AG09319 (cell line): Measurements from ENCODE around the gene SELENBP1.

Source experiments
- DNase-seq: peaks from one replicate; pipeline ENCODE4 v3.0.0-alpha.2; 2010; ENCODE audit warnings: low read depth; ENCODE audit errors: extremely low read depth
- CTCF ChIP-seq: IDR thresholded peaks from 2 replicates; pipeline ENCODE4 v1.5.1; 2011; ENCODE audit warnings: low read depth, mild to moderate bottlenecking, inconsistent platforms, low read length, moderate library complexity

The SELENBP1 gene

GRCh38 chr1:151372058-151372934, at the start of gene SELENBP1:
SELENBP1 (minus strand) TSS chr1:151372705; CDS start chr1:151372641, 64 bp downstream.
- no peak for TF ChIP-seq CTCF
- peak; percentile 62 for DNase-seq

DNA sequence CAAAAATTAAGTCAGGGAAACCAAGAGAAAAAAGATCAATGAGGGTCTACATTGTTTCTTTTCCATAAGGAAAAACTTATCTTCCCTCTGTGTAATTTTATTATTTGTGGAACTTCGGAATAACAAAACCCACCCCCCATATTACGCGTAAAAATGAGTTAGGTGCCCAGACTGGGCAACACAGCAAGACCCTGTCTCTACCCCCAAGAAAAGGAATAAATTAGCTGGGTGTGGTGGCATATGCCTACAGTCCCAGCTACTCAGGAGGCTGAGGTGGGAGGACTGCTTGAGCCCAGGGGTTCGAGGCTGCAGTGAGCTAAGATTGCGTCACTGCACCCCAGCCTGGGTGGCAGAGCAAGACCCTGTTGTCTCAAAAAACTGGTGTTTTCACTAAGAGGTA, 47.3 kb upstream of the SELENBP1 start:
- DNase-seq: no peak
- no peak for TF ChIP-seq CTCF

DNA sequence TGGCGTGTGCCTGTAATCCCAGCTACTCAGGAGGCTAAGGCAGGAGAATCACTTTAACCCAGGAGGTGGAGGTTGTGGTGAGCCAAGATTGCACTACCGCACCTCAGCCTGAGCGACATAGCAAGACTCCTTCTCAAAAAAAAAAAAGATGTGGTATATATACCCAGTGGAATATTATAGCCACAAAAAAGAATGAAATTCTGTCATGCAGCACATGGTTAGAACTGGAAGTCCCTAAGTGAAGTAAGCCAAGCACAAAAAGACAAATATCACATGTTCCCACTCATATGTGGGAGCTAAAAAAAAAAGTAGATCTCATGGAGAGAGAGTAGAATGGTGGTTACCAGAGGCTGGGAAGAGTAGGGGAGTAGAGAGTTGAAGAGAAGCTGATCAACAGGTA, 45.6 kb upstream of the SELENBP1 start:
- TF ChIP-seq CTCF: no peak
- no peak for DNase-seq

DNA sequence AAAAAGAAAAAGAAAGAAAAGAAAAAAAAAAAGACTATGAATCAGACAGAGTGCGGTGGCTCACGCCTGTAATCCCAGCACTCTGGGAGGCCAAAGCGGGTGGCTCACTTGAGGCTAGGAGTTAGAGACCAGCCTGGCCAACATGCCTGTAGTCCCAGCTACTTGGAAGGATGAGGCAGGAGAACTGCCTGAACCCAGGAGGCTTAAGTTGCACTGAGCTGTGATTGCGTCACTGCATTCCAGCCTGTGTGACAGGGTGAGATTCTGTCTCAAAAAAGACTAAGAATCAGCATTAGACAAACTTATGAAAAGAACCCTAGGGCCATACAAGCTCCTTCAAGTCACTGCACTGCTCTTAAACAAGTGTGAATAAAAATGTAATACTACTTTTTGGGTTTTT, 43.7 kb upstream of the SELENBP1 start:
- TF ChIP-seq CTCF: no peak
- DNase-seq: peak; percentile 32

DNA sequence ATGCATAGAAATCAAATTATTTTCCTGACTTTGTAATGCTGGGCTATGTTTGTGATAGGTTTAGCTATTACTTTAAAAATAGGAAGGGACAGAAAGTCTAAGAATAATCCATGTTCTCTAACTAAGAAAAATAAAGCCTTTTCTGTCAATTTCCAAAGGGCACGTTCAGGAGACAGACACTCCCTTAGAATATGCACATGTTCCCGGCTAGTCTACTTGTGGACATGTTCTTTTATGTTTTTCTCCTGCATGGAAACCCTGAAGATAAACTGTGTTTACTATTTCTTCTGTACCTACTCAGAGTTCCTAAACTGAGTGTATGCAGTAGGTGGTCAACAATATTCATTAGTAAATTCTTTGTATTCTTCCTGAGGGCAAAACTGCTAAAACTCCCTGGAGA, 39.4 kb upstream of the SELENBP1 start:
- no peak for TF ChIP-seq CTCF

DNA sequence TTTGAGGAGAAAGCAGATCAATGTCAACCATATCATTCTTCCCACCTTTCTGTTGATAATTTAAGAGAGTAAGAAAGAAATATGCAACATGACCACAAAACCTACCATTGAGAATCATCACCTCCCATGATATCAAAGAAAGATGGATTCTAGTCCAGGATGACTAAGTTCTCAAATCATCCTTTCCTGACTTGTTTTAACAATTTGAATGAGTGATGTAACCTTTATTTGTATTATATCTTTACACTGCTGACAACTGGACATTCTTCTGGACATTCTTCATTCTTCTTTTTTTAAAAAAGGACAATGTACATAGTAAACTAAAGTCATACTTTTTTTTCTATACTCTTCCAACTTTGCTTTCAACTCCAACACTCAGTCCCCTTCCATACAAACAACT, 36.4 kb upstream of the SELENBP1 start:
- no peak for TF ChIP-seq CTCF

More for the DNA sequence above, 39.4 kb upstream of the SELENBP1 start:
- no peak for DNase-seq

DNA sequence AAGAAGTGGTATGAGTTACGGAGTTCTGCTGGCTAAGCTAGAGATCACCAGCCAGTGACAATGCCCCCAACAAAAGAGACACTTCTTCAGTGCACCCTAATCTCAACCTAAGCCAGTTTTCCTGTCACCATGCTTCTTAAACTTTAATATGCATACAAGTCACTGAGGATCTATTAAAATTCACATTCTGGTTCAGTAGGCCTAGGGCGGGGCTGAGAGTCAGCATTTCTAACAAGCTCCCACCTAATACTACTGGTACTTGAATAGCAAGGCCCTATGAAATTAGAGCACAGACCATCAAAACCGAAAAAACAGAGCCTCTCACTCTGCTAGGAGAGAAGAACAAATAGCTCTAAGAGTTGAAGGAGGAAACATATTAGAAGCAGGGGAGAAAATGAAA, 34.8 kb upstream of the SELENBP1 start:
- DNase-seq: no peak
- no peak for TF ChIP-seq CTCF

More for the DNA sequence above, 36.4 kb upstream of the SELENBP1 start:
- no peak for DNase-seq
